Esophagus (tissue), 2 donors: Measurements from ENCODE around the gene ARHGEF40. TPM values are rescaled to one million over a fixed set of nuclear protein-coding genes. Genes with fewer than 3 reads are reported as not detected.

Experiments used
- H3K27ac ChIP-seq, 2 donors: one replicate each; pipeline ENCODE4 v1.5.1; 2013; ENCODE audit warnings: low read depth in 2 of 2, mild to moderate bottlenecking in 2 of 2, inconsistent platforms in 1 of 2, low read length in 1 of 2, moderate library complexity in 1 of 2
- H3K27me3 ChIP-seq, 2 donors: one replicate each; pipeline ENCODE4 v1.6.1; 2013; ENCODE audit warnings: low read length in 2 of 2, control low read depth in 1 of 2, mild to moderate bottlenecking in 1 of 2; ENCODE audit not compliant: insufficient read depth in 2 of 2, control insufficient read depth in 1 of 2
- H3K36me3 ChIP-seq, 2 donors: one replicate each; pipeline ENCODE4 v1.6.1; 2013; ENCODE audit warnings: low read length in 1 of 2; ENCODE audit not compliant: control insufficient read depth in 2 of 2, insufficient read depth in 2 of 2
- H3K4me1 ChIP-seq, 2 donors: one replicate each; pipeline ENCODE4 v1.6.1; 2013; ENCODE audit warnings: low read length in 1 of 2; ENCODE audit not compliant: control insufficient read depth in 2 of 2, insufficient read depth in 2 of 2
- H3K4me3 ChIP-seq, 2 donors: one replicate each; pipeline ENCODE4 v1.5.1; 2013; ENCODE audit warnings: low read length in 2 of 2, mild to moderate bottlenecking in 2 of 2, low read depth in 1 of 2, moderate library complexity in 1 of 2
- H3K9me3 ChIP-seq, 2 donors: one replicate each; pipeline ENCODE4 v1.6.1; 2013; ENCODE audit warnings: mild to moderate bottlenecking in 2 of 2, low read depth in 1 of 2, low read length in 1 of 2, moderate library complexity in 1 of 2; ENCODE audit not compliant: control insufficient read depth in 2 of 2, insufficient read depth in 1 of 2
- WGBS, 2 donors: extraction: QIAGEN DNeasy Blood & Tissue Kit; methylation state at CpG; one replicate each; pipeline ENCODE4 v1.1.7; 2013; 5-methylcytosine and 5-hydroxymethylcytosine counted together
- polyA plus RNA-seq, 2 donors: library from polyadenylated mRNA; stranded (reverse); fragments of 200-250 nt; gene quantifications; one replicate each; pipeline ENCODE4 v1.2.3, GENCODE V29; 2013
- donor health status: healthy with polysubstance abuse.
- donor health status: Bipolar disorder and iron deficiency.

The ARHGEF40 gene
- polyA plus RNA-seq, 2 donors: 1.8 to 3.0 TPM

- H3K4me3 ChIP-seq: no peak overlapping the region
- peak overlapping the region; percentile 93 to 95 for H3K27ac ChIP-seq
- 26 to 37% methylated on average over 5 of the region's 5 CpGs for WGBS, 2 donors
- no peaks in the 10 kb centered on the region for H3K9me3 ChIP-seq
- H3K36me3 ChIP-seq: no peaks in the 10 kb centered on the region
- no peaks in the 10 kb centered on the region for H3K27me3 ChIP-seq
- peaks cover 4 to 8% of the 10 kb centered on the region in 2 donors for H3K4me1 ChIP-seq
These were observed 37.2 kb downstream of the ARHGEF40 start for GRCh38 chr14:21107283-21107800.

DNA sequence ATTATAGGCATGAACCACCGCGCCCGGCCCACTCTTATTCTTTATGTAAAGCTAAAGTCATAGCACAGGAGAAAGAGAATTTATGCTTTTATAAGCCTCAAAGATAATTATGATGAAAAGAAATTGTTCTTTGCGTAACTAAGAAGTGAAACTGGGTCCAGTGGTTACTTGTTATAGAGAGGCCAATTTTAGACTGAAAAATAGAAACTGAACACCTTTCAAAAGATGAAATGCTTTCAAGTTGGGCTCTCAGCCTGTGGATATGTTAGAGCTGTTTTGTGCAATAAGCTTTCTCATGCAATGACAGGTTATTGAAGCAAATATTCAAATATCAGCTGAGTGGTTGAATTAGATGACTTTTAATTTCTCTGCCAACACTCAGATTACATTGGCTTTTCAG, 38.7 kb downstream of the ARHGEF40 start:
- H3K4me3 ChIP-seq: no peak overlapping the region
- no peak overlapping the region for H3K27ac ChIP-seq
- no peaks in the 10 kb centered on the region for H3K36me3 ChIP-seq
- WGBS, 2 donors: 92% methylated on average over 4 of the region's 4 CpGs
- H3K4me1 ChIP-seq: peaks cover 2 to 6% of the 10 kb centered on the region in 2 donors
- no peaks in the 10 kb centered on the region for H3K27me3 ChIP-seq
- H3K9me3 ChIP-seq: no peaks in the 10 kb centered on the region

DNA sequence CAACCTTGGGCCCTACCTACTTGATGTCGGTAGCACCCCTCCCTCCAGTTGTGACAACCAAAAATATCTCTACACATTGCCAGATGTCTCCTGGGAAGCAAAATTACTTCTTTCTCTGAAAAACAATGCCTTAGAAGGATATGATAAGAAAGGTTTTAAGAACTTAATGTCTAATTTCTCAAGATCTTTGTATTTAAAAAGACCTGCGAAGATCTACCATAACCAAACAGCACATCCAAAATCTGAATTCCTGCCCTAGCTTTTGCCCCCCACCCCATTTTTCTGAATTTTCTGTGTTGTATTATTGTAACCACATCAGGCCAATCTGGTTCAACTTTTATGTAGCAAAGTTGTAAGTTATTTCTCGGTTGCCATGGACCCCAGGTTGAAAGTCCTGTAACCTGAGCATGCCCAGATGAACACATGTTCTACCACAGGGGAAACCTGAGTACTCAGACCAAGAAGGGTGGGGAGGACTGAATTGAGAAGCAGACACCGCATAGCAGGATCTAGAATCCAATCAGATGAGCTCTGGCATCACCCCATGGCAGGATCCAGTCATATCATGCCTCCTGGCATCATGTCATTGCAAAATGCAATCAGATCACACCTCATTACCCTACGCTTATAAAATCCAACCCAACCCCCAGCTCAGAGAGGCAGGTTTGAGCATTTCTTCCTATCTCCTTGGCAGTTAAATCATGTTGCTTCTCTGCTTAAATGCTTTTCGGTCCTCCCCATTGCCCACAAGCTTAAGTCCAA, 39.5 kb downstream of the ARHGEF40 start:
- Histone ChIP-seq H3K36me3 (no peaks in the 10 kb centered on the region), H3K9me3 (no peaks in the 10 kb centered on the region), H3K27me3 (no peaks in the 10 kb centered on the region), H3K4me3 (no peak overlapping the region), H3K27ac (no peak overlapping the region), H3K4me1 (peaks cover 2 to 6% of the 10 kb centered on the region in 2 donors)
- WGBS, 2 donors: 65 to 74% methylated on average over 6 of the region's 6 CpGs

DNA sequence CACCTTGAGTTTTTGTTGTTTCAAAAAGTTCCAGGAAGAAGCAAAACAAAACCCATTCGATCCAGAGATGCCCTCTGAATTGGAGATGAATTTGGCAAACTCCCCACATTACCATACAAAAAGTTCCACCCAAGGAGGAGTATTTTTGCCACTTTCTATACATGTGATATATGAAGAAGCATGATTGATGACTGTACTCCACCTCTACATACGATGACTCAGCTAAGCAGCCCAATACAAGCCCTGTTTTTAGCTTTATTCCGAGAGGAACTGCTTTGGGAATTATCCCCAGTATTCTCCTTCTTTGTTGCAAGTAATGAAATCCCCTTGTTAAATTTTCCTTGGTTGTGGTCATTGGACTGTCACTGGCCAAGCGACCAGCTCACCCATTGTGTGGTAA, 42.2 kb downstream of the ARHGEF40 start:
- peaks cover 0 to under 1% of the 10 kb centered on the region in 2 donors for H3K4me1 ChIP-seq
- H3K9me3 ChIP-seq: no peaks in the 10 kb centered on the region
- WGBS, 2 donors: 45 to 67% methylated on average over 4 of the region's 4 CpGs
- no peak overlapping the region for H3K4me3 ChIP-seq
- H3K27ac ChIP-seq: no peak overlapping the region
- H3K36me3 ChIP-seq: no peaks in the 10 kb centered on the region
- H3K27me3 ChIP-seq: no peaks in the 10 kb centered on the region

DNA sequence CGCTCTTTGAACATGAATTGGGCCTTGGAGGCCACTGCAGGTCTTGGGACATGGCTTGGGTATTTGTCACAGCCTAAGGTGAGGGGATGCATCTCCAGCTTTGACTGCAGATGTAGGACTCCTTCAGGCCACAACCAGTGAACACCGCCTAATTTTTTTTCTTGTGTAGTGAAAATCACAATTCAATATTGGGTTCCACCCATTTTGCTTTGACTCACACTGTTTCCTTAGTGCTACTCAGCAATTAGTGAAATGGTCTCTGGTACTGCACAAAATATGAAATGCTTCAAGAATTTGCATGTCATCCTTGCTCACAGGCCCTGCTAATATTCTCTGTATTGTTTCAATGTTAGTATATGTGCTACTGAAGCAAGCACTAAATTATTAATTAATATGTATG, 43.3 kb downstream of the ARHGEF40 start:
- Histone ChIP-seq H3K27ac (no peak overlapping the region), H3K4me3 (no peak overlapping the region), H3K4me1 (no peaks in the 10 kb centered on the region), H3K9me3 (no peaks in the 10 kb centered on the region), H3K36me3 (no peaks in the 10 kb centered on the region), H3K27me3 (no peaks in the 10 kb centered on the region)
- 90 to 92% methylated on average over 2 of the region's 2 CpGs for WGBS, 2 donors

DNA sequence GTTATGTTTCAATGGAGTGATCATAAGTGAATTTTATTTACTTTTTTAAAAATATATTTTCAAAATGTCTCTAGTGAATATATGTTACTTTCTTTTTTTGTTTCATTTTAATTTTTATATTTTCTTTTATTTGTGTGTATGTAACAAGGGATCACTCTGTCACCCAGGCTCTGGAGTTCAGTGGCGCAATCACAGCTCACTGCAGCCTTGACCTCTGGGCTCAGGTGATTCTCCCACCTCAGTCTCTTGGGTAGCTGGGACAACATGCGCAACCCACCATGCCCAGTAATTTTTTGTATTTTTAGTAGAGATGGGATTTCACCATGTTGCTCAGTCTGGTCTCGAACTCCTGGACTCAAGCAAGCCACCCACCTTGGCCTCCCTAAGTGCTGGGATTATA, 48.8 kb downstream of the ARHGEF40 start:
- H3K36me3 ChIP-seq: no peaks in the 10 kb centered on the region
- H3K4me3 ChIP-seq: no peak overlapping the region
- H3K9me3 ChIP-seq: no peaks in the 10 kb centered on the region
- H3K4me1 ChIP-seq: no peaks in the 10 kb centered on the region
- no peak overlapping the region for H3K27ac ChIP-seq
- 93 to 95% methylated on average over 3 of the region's 3 CpGs for WGBS, 2 donors
- no peaks in the 10 kb centered on the region for H3K27me3 ChIP-seq

DNA sequence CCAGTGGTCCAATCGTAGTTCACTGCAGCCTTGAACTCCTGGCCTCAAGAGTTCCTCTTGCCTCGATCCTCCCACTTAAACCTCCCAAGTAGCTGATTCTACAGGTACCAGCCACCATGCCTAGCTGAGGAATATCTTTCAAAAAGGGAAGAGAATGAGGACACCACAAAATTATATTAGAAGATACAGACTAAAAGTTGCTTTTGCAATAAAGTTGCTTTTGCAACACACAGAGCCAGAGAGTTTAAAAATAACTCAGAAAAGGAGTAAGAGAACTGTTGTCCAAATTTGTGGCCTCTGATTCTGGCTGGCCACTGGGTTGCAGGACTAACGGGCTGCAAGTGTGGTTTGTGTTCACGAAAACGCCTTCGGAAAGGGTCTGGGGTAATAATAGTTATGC, 50.6 kb downstream of the ARHGEF40 start:
- Histone ChIP-seq H3K27ac (no peak overlapping the region), H3K27me3 (no peaks in the 10 kb centered on the region), H3K9me3 (no peaks in the 10 kb centered on the region), H3K4me1 (no peaks in the 10 kb centered on the region), H3K4me3 (no peak overlapping the region), H3K36me3 (no peaks in the 10 kb centered on the region)
- WGBS, 2 donors: 72 to 82% methylated on average over 6 of the region's 6 CpGs

DNA sequence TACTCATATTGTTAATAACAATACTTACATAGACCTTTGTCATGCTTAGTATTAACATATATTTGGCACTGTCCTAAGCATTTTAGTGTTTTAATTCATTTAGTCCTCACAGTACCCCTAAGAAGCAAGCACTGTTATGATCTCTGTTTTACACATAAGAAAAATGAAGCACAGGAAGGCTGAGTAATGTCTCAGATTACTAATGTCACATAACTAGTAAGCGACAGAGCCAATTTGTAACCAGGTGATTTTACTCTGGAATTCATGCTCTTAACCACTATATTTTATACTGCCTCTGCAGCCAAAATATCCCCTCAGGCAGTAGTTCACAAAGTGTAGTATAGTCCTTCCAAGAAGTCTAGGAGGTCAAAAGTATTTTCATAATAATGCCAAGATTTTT, 51.0 kb downstream of the ARHGEF40 start:
- 54 to 67% methylated on average over 1 of the region's 1 CpG for WGBS, 2 donors
- Histone ChIP-seq H3K4me3 (no peak overlapping the region), H3K4me1 (no peaks in the 10 kb centered on the region), H3K27ac (no peak overlapping the region), H3K27me3 (no peaks in the 10 kb centered on the region), H3K9me3 (no peaks in the 10 kb centered on the region), H3K36me3 (no peaks in the 10 kb centered on the region)

- Histone ChIP-seq H3K4me1 (no peaks in the 10 kb centered on the region), H3K27ac (no peak overlapping the region), H3K36me3 (no peaks in the 10 kb centered on the region), H3K27me3 (no peaks in the 10 kb centered on the region), H3K4me3 (no peak overlapping the region), H3K9me3 (no peaks in the 10 kb centered on the region)
- 68 to 70% methylated on average over 1 of the region's 1 CpG for WGBS, 2 donors
These were observed 53.3 kb downstream of the ARHGEF40 start for GRCh38 chr14:21123429-21123828.

DNA sequence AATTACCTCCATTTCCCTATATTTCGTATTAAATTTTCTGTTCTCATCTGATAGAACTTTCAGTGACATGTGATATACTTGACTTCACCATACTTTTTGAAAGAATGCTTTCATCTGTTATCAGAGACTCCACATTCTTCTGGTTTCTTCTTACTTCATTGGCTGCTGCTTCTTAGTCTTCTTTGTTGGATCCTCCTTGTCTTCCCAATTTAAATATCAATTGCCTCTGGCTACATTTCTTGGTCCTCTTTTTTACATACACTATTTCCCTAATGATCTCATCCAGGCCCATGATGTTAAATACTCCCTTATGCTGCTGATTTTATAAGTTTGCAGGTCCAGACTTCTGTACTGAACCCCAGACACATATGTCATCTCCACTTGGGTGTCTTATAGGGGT, 63.8 kb downstream of the ARHGEF40 start:
- 59 to 64% methylated on average over 1 of the region's 1 CpG for WGBS, 2 donors
- H3K4me1 ChIP-seq: no peaks in the 10 kb centered on the region
- no peaks in the 10 kb centered on the region for H3K9me3 ChIP-seq
- no peaks in the 10 kb centered on the region for H3K27me3 ChIP-seq
- no peak overlapping the region for H3K4me3 ChIP-seq
- H3K27ac ChIP-seq: no peak overlapping the region
- H3K36me3 ChIP-seq: no peaks in the 10 kb centered on the region
